SU-DHL-6 (cell line): Measurements from ENCODE around the gene TPR.

Experiments
- H2AFZ ChIP-seq: fragments of 200-600 bp; sonication (generic); 2 replicates; pipeline ENCODE4 v1.6.1; 2014; ENCODE audit warnings: low read depth, mild to moderate bottlenecking, moderate library complexity, mixed read lengths, antibody characterized with exemption, low read length; ENCODE audit not compliant: severe bottlenecking
- H3F3A ChIP-seq: fragments of 200-600 bp; shearing (Covaris generic); 2 replicates; pipeline ENCODE4 v1.6.0; 2016; ENCODE audit warnings: antibody characterized with exemption, mild to moderate bottlenecking; ENCODE audit not compliant: insufficient read depth
- H3K27ac ChIP-seq: fragments of 200-600 bp; sonication (generic); 2 replicates; pipeline ENCODE4 v1.5.1; 2016; ENCODE audit warnings: low read depth, mild to moderate bottlenecking, low read length, moderate library complexity, mixed read lengths
- H3K27me3 ChIP-seq: fragments of 200-600 bp; sonication (generic), shearing (Covaris generic); 2 replicates; pipeline ENCODE4 v1.6.0; 2014; ENCODE audit warnings: mild to moderate bottlenecking, low read length
- H3K36me3 ChIP-seq: fragments of 200-600 bp; sonication (generic); 2 replicates; pipeline ENCODE4 v1.6.1; 2014; ENCODE audit warnings: mild to moderate bottlenecking, low read length, mixed read lengths
- H3K4me2 ChIP-seq: fragments of 300-600, 200-600 bp; shearing (Covaris generic), sonication (generic); 2 replicates; pipeline ENCODE4 v1.6.0; 2014; ENCODE audit warnings: low read length, low read depth, mild to moderate bottlenecking; ENCODE audit not compliant: poor library complexity, severe bottlenecking
- H3K4me3 ChIP-seq: fragments of 200-600 bp; sonication (generic); 2 replicates; pipeline ENCODE4 v1.5.1; 2014; ENCODE audit warnings: antibody characterized with exemption, low read length, mild to moderate bottlenecking, mixed read lengths; ENCODE audit not compliant: insufficient read depth, poor library complexity, severe bottlenecking
- H3K79me2 ChIP-seq: fragments of 200-600 bp; sonication (generic); 2 replicates; pipeline ENCODE4 v1.6.1; 2014; ENCODE audit warnings: mild to moderate bottlenecking, low read length, moderate library complexity; ENCODE audit not compliant: insufficient read depth
- H3K9ac ChIP-seq: fragments of 200-600 bp; sonication (generic); 2 replicates; pipeline ENCODE4 v1.7.0; 2014; ENCODE audit warnings: mild to moderate bottlenecking, low read length
- H3K9me2 ChIP-seq: fragments of 200-600 bp; sonication (generic); replicated peaks from 2 replicates; pipeline ENCODE4 v1.6.1; 2014; ENCODE audit warnings: low read length; ENCODE audit not compliant: insufficient read depth
- H3K9me3 ChIP-seq: fragments of 200-600 bp; sonication (generic); 2 replicates; pipeline ENCODE4 v1.6.1; 2014; ENCODE audit warnings: low read length, mixed read lengths; ENCODE audit not compliant: insufficient read depth
- H4K20me1 ChIP-seq: fragments of 200-600 bp; sonication (generic); 2 replicates; pipeline ENCODE4 v1.6.1; 2014; ENCODE audit warnings: low read depth, mild to moderate bottlenecking, antibody characterized with exemption, low read length, moderate library complexity, mixed read lengths
- EZH2phosphoT487 ChIP-seq: fragments of 200-600 bp; sonication (generic), shearing (Covaris generic); conservative IDR thresholded peaks from 2 replicates; pipeline ENCODE4 v1.6.1; 2018; ENCODE audit warnings: mild to moderate bottlenecking, antibody characterized with exemption, low read length, moderate library complexity, mixed read lengths
- TF ChIP-seq, protein P1 (sequence below): fragments of 200-600 bp; sonication (generic); IDR thresholded peaks from one replicate; pipeline ENCODE4 v1.5.1; 2017; ENCODE audit warnings: antibody characterized with exemption, mild to moderate bottlenecking, low read length, moderate library complexity; ENCODE audit not compliant: insufficient read depth, poor library complexity, severe bottlenecking

TPR gene

DNA sequence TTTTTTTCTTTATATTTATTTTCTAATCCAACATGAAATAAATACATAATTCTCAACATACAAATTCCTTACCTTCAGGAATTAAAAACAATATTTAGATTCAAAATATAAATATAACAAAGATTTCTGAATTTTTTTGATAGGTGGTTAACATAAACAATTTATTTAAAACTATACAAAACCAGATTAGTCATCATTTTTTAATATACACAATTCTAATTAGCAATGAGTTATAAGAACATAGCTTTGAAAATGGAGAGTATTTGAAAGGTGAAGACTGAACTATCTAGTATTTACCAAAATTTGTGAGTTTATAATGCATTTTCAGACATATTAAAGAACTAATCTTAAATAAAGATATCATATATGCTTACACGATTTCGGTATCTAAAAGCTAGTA, 37.5 kb downstream of the TPR start:
- no peaks in the 10 kb centered on the region for H3K27me3 ChIP-seq
- no peak for TF ChIP-seq EZH2phosphoT487
- TF ChIP-seq, protein P1, sequence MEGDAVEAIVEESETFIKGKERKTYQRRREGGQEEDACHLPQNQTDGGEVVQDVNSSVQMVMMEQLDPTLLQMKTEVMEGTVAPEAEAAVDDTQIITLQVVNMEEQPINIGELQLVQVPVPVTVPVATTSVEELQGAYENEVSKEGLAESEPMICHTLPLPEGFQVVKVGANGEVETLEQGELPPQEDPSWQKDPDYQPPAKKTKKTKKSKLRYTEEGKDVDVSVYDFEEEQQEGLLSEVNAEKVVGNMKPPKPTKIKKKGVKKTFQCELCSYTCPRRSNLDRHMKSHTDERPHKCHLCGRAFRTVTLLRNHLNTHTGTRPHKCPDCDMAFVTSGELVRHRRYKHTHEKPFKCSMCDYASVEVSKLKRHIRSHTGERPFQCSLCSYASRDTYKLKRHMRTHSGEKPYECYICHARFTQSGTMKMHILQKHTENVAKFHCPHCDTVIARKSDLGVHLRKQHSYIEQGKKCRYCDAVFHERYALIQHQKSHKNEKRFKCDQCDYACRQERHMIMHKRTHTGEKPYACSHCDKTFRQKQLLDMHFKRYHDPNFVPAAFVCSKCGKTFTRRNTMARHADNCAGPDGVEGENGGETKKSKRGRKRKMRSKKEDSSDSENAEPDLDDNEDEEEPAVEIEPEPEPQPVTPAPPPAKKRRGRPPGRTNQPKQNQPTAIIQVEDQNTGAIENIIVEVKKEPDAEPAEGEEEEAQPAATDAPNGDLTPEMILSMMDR = no peak
- no peaks in the 10 kb centered on the region for H3K9me3 ChIP-seq
- peaks cover 84% of the 10 kb centered on the region for H3K36me3 ChIP-seq
- no peak overlapping the region for H3K4me2 ChIP-seq
- no peak overlapping the region for H2AFZ ChIP-seq
- no peak overlapping the region for H3K27ac ChIP-seq
- no peak overlapping the region for H3K4me3 ChIP-seq
- H3K79me2 ChIP-seq = no peaks in the 10 kb centered on the region
- H3F3A ChIP-seq = peaks cover 3% of the 10 kb centered on the region; the same call in 1 of the 2 replicates
- H3K9me2 ChIP-seq = no peaks in the 10 kb centered on the region
- H3K9ac ChIP-seq = no peak overlapping the region
- H4K20me1 ChIP-seq = no peaks in the 10 kb centered on the region

DNA sequence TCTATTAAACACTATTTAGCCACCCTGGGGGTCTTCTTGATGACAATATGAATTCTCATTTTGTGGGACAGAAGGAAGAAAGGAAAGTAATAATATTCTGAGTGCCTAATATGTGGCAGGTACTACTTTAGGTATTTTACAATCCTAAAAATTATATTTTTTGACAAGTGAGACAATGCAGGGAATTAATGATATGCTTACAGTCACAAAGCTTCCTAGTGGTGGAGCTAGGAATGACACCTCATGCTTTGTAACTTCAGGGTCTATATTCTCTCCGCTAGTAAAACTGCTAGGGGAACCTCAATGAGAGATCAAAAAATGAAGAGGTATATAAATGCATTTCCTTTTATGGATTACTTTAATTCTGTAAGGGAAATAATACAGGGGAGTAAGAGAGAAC, 44.3 kb downstream of the TPR start:
- H3K79me2 ChIP-seq = no peaks in the 10 kb centered on the region
- no peak overlapping the region for H3K4me2 ChIP-seq
- peaks cover 13% of the 10 kb centered on the region; the same call in 1 of the 2 replicates for H3F3A ChIP-seq
- no peaks in the 10 kb centered on the region for H3K27me3 ChIP-seq
- H4K20me1 ChIP-seq = no peaks in the 10 kb centered on the region
- no peaks in the 10 kb centered on the region for H3K9me3 ChIP-seq
- TF ChIP-seq EZH2phosphoT487 = no peak
- TF ChIP-seq, protein P1 = no peak
- peaks cover 89% of the 10 kb centered on the region for H3K36me3 ChIP-seq
- no peak overlapping the region for H3K4me3 ChIP-seq
- H3K9ac ChIP-seq = no peak overlapping the region
- H3K9me2 ChIP-seq = no peaks in the 10 kb centered on the region
- H3K27ac ChIP-seq = no peak overlapping the region
- H2AFZ ChIP-seq = no peak overlapping the region

DNA sequence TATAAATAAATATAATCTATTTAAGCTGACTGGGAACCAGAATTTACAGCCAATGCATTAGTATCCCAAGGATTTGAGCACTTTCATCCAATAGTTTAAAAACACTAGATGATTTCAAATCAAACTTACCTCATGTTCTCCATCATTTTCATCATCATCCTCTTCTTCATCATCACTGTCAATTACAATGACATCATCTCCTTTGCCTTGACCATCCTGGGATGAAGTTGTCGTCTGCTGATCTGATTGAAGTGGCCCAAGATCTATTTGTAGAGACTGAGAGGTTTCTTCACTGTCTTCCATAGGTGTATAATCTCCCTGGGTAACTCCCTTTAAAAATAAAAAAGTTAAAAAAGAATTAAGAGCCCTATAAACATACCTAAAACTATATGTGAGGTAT, 47.7 kb downstream of the TPR start:
- no peaks in the 10 kb centered on the region for H3K9me2 ChIP-seq

More for the DNA sequence above, 47.7 kb downstream of the TPR start:
- H3K79me2 ChIP-seq = no peaks in the 10 kb centered on the region
- peaks cover 13% of the 10 kb centered on the region; the same call in 1 of the 2 replicates for H3F3A ChIP-seq
- H3K9ac ChIP-seq = no peak overlapping the region
- H3K9me3 ChIP-seq = no peaks in the 10 kb centered on the region
- no peaks in the 10 kb centered on the region for H3K27me3 ChIP-seq
- H4K20me1 ChIP-seq = no peaks in the 10 kb centered on the region
- no peak overlapping the region for H3K4me3 ChIP-seq
- H2AFZ ChIP-seq = no peak overlapping the region
- peaks cover 84% of the 10 kb centered on the region for H3K36me3 ChIP-seq
- H3K27ac ChIP-seq = no peak overlapping the region
- TF ChIP-seq EZH2phosphoT487 = no peak
- TF ChIP-seq, protein P1 = no peak
- H3K4me2 ChIP-seq = no peak overlapping the region
